ENCODE results near the gene P2RX7. TPM values are rescaled to one million over a fixed set of nuclear protein-coding genes. Genes with fewer than 3 reads are reported as not detected.

Gene P2RX7
- total and polyA plus RNA-seq, 2 donors (not counting 3 experiments of a cell fraction or from before 2014, with no cell fraction given) = 1.3 to 8.1 TPM

GRCh38 chr12:121175383-121176119 is 42.9 kb downstream of the P2RX7 start:
- H3K36me3 ChIP-seq (ENCODE audit: control insufficient read depth in 2 of 2, extremely low read depth in 1 of 2, insufficient read depth in 2 of 2, low read length in 2 of 2) = no peaks in the 10 kb centered on the region
- no peak for FAIRE-seq
- no peak overlapping the region for H3K27ac ChIP-seq (ENCODE audit: insufficient read depth, low read depth, low read length)
- no peak overlapping the region for H3K9ac ChIP-seq (replicated peaks; ENCODE audit: extremely low read depth, insufficient read depth, low read length)
- no peak for DNase-seq (ENCODE audit: low read depth, low spot score)
- no peaks in the 10 kb centered on the region for H3K9me1 ChIP-seq (replicated peaks; ENCODE audit: control insufficient read depth, extremely low read depth, insufficient read depth, low read length)
- H4K20me1 ChIP-seq (replicated peaks; ENCODE audit: control insufficient read depth, extremely low read depth, insufficient read depth, low read length) = no peaks in the 10 kb centered on the region
- no peaks in the 10 kb centered on the region for H3K9me3 ChIP-seq (replicated peaks; ENCODE audit: control insufficient read depth, insufficient read depth, low read length)
- no peak overlapping the region for H3K4me3 ChIP-seq (replicated peaks in 1 of 3; ENCODE audit: insufficient read depth in 1 of 3, low read depth in 1 of 3, low read length in 3 of 3)
- POLR2A ChIA-PET = no interaction called here
- H3K4me2 ChIP-seq (ENCODE audit: insufficient read depth, low read length) = no peak overlapping the region
- TF ChIP-seq JUN (IDR thresholded peaks at IDR 0.05; ENCODE audit: borderline replicate concordance, insufficient read depth, insufficient read length, low read depth) (no peak), CTCF (IDR thresholded peaks at IDR 0.05; ENCODE audit: extremely low read depth in 1 of 2, insufficient read depth in 1 of 2, low read depth in 1 of 2, low read length in 2 of 2) (no peak), MYC (IDR thresholded peaks at IDR 0.05; ENCODE audit: low read depth, low read length) (no peak), MAX (IDR thresholded peaks at IDR 0.05; ENCODE audit: insufficient read depth, insufficient read length) (no peak), GATA2 (IDR thresholded peaks at IDR 0.05; ENCODE audit: insufficient read depth, insufficient read length, low read depth, low read length) (no peak), EZH2 (IDR thresholded peaks at IDR 0.05; ENCODE audit: borderline replicate concordance, low read depth, low read length, severe bottlenecking) (no peak), POLR2AphosphoS5 (IDR thresholded peaks at IDR 0.05; ENCODE audit: insufficient read depth, low read depth, low read length) (no peak), POLR2A (IDR thresholded peaks at IDR 0.05; ENCODE audit: low read depth, low read length) (no peak), FOS (IDR thresholded peaks at IDR 0.05; ENCODE audit: borderline replicate concordance, insufficient read depth, low read length) (no peak)
- H3K4me1 ChIP-seq (ENCODE audit: control insufficient read depth, extremely low read depth, insufficient read depth, low read length) = peaks cover 18% of the 10 kb centered on the region
- no TSS peak for BruUV-seq (replicated peaks)
- no peaks in the 10 kb centered on the region for H3K27me3 ChIP-seq (ENCODE audit: control insufficient read depth in 2 of 2, insufficient read depth in 2 of 2, low read length in 2 of 2)
- CTCF ChIA-PET = interaction anchor here (1.2 to 1.7 kb wide), 2 partner anchors 11 to 23 kb away, joined by 3 to 6 read pairs; no protein-coding TSS in a partner anchor
- intact Hi-C loops (cut with micrococcal nuclease) (no loop called here), dilution Hi-C loops (cut with MboI; ENCODE audit: extremely low pct_ligation_motif_present, low sequenced_read_pairs) (no loop called here)
- H2AFZ ChIP-seq (ENCODE audit: low read depth, low read length) = no peak overlapping the region
- no peaks in the 10 kb centered on the region for H3K79me2 ChIP-seq (ENCODE audit: control insufficient read depth, insufficient read depth, low read length)

Data from endothelial cell of umbilical vein (primary cell).